K562 (cell line): Measurements from ENCODE around the gene CYCS. TPM values are rescaled to one million over a fixed set of nuclear protein-coding genes. Genes with fewer than 3 reads are reported as not detected.

Experiments
- BRD9 ChIP-seq: fragments of 450-650 bp; IDR thresholded peaks from 2 replicates; pipeline ENCODE4 v1.6.1; 2018; ENCODE audit warnings: low read depth; ENCODE audit not compliant: partially characterized antibody
- CHD2 ChIP-seq: IDR thresholded peaks from 2 replicates; pipeline ENCODE4 v1.6.1; 2011; ENCODE audit warnings: low read depth, low read length
- DIDO1 ChIP-seq: fragments of 450-650 bp; IDR thresholded peaks from 2 replicates; pipeline ENCODE4 v1.6.1; 2016; ENCODE audit warnings: low read depth, missing biosample characterization, missing genetic modification characterization
- ERF ChIP-seq: fragments of 450-650 bp; formaldehyde crosslinking; IDR thresholded peaks from 2 replicates; pipeline ENCODE4 v1.4.0; 2020; ENCODE audit warnings: mild to moderate bottlenecking, mixed read lengths
- FOXA1 ChIP-seq: fragments of 450-650 bp; IDR thresholded peaks from 2 replicates; pipeline ENCODE4 v1.6.1; 2016; ENCODE audit warnings: mild to moderate bottlenecking, borderline replicate concordance
- HDAC3 ChIP-seq: fragments of 450-650 bp; IDR thresholded peaks from 2 replicates; pipeline ENCODE4 v1.6.1; 2018; ENCODE audit warnings: borderline replicate concordance, mild to moderate bottlenecking, moderate library complexity; ENCODE audit not compliant: partially characterized antibody
- MTF1 ChIP-seq: fragments of 250-450 bp; sonication (Bioruptor Pico); IDR thresholded peaks from 2 replicates; pipeline ENCODE4 v1.9.0; 2021; ENCODE audit warnings: moderate library complexity, mild to moderate bottlenecking, inconsistent platforms, borderline replicate concordance
- NONO ChIP-seq, 2 experiments: fragments of 200-400 bp in 1 of 2; fragments of 450-650 bp in 1 of 2; formaldehyde crosslinking in 1 of 2; IDR thresholded peaks; 2 replicates each; pipeline ENCODE4 v1.6.1; 2017; ENCODE audit warnings: low read depth in 2 of 2, mild to moderate bottlenecking in 2 of 2, moderate library complexity in 2 of 2, low read length in 1 of 2
- NR1H2 ChIP-seq: sonication (generic); formaldehyde crosslinking; IDR thresholded peaks from 2 replicates; pipeline ENCODE4 v1.4.0; 2020; ENCODE audit warnings: mild to moderate bottlenecking, missing genetic modification reagents
- POLR2B ChIP-seq: fragments of 450-650 bp; IDR thresholded peaks from 2 replicates; pipeline ENCODE4 v1.6.1; 2018; ENCODE audit warnings: low read depth; ENCODE audit not compliant: partially characterized antibody
- SAFB2 ChIP-seq: fragments of 200-400 bp; formaldehyde crosslinking; IDR thresholded peaks from 2 replicates; pipeline ENCODE4 v1.6.1; 2018; ENCODE audit warnings: borderline replicate concordance, low read length, low read depth, moderate library complexity; ENCODE audit not compliant: severe bottlenecking
- ZNF143 ChIP-seq: sonication (generic); formaldehyde crosslinking; IDR thresholded peaks from 2 replicates; pipeline ENCODE4 v1.9.0; 2022; ENCODE audit warnings: mild to moderate bottlenecking, missing genetic modification reagents
- ZNF561 ChIP-seq: fragments of 450-650 bp; formaldehyde crosslinking; conservative IDR thresholded peaks from 2 replicates; pipeline ENCODE4 v1.4.0; 2020; ENCODE audit warnings: mild to moderate bottlenecking, moderate library complexity
- ZNF707 ChIP-seq: fragments of 250-450 bp; sonication (Bioruptor Pico); conservative IDR thresholded peaks from 2 replicates; pipeline ENCODE4 v1.8.0; 2022; ENCODE audit warnings: inconsistent platforms, mild to moderate bottlenecking, moderate library complexity
- polyA plus RNA-seq, 8 experiments: library from polyadenylated mRNA; depleted of rRNA in 4 of 8; stranded (reverse) in 5 of 8; unstranded in 3 of 8; fragments of >200 nt; fragmentation: Nextera tagmentation in 2 of 8; fragmentation: Illumina TruSeq in 1 of 8; extraction: Ambion mirVana in 2 of 8; extraction: Trizol in 1 of 8; gene quantifications; 2 replicates each; pipeline versions ENCODE4 v1.2.1 to v1.2.3, GENCODE V29; 2011 to 2014; ENCODE audit warnings: inconsistent platforms in 1 of 8, missing spikeins in 1 of 8
- total RNA-seq, 7 experiments: library from RNA; depleted of rRNA in 6 of 7; stranded (reverse); fragments of >200 nt in 6 of 7; fragmentation: Illumina TruSeq in 2 of 7; extraction: Trizol in 2 of 7; gene quantifications; 2 replicates each; pipeline versions ENCODE4 v1.2.1 to v1.2.3, GENCODE V29; 2011 to 2021; ENCODE audit warnings: low replicate concordance in 1 of 7
- TF ChIP-seq, protein P1 (sequence below), 2 experiments: fragments of 200-800 bp in 1 of 2; sonication (Bioruptor generic) in 1 of 2; sonication (generic) in 1 of 2; formaldehyde crosslinking in 1 of 2; IDR thresholded peaks in 1 of 2; conservative IDR thresholded peaks in 1 of 2; 2 replicates each; pipeline versions ENCODE4 v1.5.0 to v1.6.1; 2016 to 2020; ENCODE audit warnings: missing compliant biosample characterization in 1 of 2, missing genetic modification characterization in 1 of 2, missing genetic modification reagents in 1 of 2
- TF ChIP-seq, protein P2 (sequence below): fragments of 450-650 bp; formaldehyde crosslinking; conservative IDR thresholded peaks from 2 replicates; pipeline ENCODE4 v1.4.0; 2022; ENCODE audit warnings: mild to moderate bottlenecking, missing genetic modification characterization
- TF ChIP-seq, protein P3 (sequence below), 2 experiments: fragments of 450-650 bp; IDR thresholded peaks; 2 replicates each; pipeline ENCODE4 v1.6.1; 2016

The CYCS gene
- total and polyA plus RNA-seq, 9 of the 15 experiments (the other 6 are each of a cell fraction or from before 2014, with no cell fraction given), result 206 to 1,425 (median 438) TPM

DNA sequence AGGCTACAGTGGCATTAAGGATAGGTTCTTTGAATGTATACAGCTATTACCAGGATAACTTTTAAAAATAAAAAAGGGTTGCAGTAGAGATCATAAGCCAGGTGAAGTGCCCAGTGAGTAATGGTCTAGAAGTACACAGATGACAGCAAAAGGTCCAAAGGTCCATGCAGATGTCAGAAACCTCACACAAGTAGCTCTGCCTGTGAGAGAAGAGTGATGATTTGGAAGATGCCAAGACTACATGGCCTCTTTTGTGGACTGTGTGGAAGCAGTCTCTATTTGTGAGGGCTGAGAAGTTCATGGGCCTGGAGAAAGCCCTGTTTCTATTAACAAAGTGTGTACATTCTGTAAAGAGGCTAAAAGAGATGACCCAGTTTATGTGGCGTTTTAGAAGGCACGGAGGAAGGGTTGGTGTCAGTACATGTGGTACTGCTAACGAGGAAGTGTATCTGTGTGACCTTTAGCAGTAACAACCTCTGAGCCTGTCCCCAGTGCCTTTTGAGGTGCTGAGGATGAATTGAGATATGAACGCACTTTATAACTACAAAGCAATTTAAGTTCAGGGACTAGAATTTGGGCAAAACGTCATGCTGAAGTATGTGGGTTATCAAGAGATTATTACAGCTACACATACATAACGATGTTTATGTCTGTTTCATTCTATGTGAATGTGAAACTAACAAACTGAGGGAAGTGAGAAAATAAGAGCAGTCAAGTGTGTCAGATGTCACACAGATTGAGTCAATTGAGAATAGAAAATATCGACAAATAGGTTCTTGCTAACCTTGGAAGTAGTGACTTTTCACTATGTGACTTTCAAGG is 7.6 kb downstream of the CYCS start (continued):
- TF ChIP-seq ZNF707 (CRISPR knock-in tag), result no peak
- TF ChIP-seq, protein P1, sequence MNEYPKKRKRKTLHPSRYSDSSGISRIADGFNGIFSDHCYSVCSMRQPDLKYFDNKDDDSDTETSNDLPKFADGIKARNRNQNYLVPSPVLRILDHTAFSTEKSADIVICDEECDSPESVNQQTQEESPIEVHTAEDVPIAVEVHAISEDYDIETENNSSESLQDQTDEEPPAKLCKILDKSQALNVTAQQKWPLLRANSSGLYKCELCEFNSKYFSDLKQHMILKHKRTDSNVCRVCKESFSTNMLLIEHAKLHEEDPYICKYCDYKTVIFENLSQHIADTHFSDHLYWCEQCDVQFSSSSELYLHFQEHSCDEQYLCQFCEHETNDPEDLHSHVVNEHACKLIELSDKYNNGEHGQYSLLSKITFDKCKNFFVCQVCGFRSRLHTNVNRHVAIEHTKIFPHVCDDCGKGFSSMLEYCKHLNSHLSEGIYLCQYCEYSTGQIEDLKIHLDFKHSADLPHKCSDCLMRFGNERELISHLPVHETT (CRISPR knock-in tag; conservative IDR thresholded peaks at IDR 0.05 in 1 of 2, IDR thresholded peaks at IDR 0.05 in 1 of 2), result no peak
- no peak for TF ChIP-seq NONO (IDR thresholded peaks at IDR 0.05; ENCODE audit: low read depth in 2 of 2, low read length in 1 of 2)
- no peak for TF ChIP-seq MTF1 (CRISPR knock-in tag)
- no peak for TF ChIP-seq CHD2
- TF ChIP-seq HDAC3, result no peak
- TF ChIP-seq, protein P2, sequence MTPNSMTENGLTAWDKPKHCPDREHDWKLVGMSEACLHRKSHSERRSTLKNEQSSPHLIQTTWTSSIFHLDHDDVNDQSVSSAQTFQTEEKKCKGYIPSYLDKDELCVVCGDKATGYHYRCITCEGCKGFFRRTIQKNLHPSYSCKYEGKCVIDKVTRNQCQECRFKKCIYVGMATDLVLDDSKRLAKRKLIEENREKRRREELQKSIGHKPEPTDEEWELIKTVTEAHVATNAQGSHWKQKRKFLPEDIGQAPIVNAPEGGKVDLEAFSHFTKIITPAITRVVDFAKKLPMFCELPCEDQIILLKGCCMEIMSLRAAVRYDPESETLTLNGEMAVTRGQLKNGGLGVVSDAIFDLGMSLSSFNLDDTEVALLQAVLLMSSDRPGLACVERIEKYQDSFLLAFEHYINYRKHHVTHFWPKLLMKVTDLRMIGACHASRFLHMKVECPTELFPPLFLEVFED (CRISPR knock-in tag), result peak; percentile 30; the same call in 1 of the 2 replicates
- TF ChIP-seq NR1H2 (CRISPR knock-in tag), result no peak
- no peak for TF ChIP-seq ERF (CRISPR knock-in tag)
- no peak for TF ChIP-seq FOXA1
- no peak for TF ChIP-seq BRD9
- TF ChIP-seq ZNF143 (CRISPR knock-in tag), result no peak
- TF ChIP-seq ZNF561 (CRISPR knock-in tag), result no peak
- TF ChIP-seq, protein P3, sequence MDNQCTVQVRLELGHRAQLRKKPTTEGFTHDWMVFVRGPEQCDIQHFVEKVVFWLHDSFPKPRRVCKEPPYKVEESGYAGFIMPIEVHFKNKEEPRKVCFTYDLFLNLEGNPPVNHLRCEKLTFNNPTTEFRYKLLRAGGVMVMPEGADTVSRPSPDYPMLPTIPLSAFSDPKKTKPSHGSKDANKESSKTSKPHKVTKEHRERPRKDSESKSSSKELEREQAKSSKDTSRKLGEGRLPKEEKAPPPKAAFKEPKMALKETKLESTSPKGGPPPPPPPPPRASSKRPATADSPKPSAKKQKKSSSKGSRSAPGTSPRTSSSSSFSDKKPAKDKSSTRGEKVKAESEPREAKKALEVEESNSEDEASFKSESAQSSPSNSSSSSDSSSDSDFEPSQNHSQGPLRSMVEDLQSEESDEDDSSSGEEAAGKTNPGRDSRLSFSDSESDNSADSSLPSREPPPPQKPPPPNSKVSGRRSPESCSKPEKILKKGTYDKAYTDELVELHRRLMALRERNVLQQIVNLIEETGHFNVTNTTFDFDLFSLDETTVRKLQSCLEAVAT (IDR thresholded peaks at IDR 0.05), result no peak
- no peak for TF ChIP-seq SAFB2
- no peak for TF ChIP-seq DIDO1 (tag)
- TF ChIP-seq POLR2B, result peak; percentile 55
